NK-92 treated with Interleukin-12 subunit alpha and Interleukin-12 subunit beta, amount 100 ng/mL, for 24 hours (cell line): ENCODE results near the gene ROBO2.

ENCODE experiments used
- DNase-seq: peaks from one replicate; lab custom pipeline; 2025; lab: John Stamatoyannopoulos, UW

Gene ROBO2

DNA sequence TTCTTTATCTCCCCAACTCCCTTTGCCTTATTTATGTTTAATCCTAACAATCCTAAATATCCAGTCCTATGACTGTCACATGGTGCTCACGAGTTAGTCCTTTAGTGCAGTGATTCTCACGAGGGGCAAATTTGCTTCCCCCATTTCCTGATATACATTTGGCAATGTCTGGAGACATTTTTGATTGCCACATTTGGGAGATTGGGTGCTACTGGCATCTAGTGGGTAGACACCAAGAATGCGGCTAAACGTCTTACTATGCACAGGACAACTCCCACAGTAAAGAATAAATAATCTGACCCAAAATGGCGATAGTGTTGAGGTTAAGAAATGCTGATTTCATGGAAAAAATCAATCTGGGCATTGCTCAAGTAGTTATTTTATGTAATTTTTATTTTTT, 466.5 kb downstream of the ROBO2 start:
- no peak for DNase-seq

DNA sequence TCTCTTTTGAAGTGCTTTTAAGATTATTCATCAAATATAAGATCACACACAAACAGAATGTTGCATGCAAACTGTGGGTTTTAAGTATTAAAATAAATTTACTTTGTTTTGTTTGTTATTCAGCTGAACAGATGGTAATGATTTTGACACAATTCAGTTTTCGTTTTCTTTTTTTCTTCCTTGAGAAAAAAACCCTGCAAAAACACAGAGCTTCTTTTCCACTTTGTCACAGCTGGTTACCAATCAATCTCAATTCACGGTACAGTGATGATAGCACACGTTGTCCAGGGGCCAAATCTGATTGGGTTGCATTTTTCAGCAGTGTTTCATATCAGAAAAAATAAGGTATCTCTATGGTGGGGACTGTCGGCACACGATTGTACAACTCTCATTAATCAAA, 473.6 kb downstream of the ROBO2 start:
- no peak for DNase-seq

DNA sequence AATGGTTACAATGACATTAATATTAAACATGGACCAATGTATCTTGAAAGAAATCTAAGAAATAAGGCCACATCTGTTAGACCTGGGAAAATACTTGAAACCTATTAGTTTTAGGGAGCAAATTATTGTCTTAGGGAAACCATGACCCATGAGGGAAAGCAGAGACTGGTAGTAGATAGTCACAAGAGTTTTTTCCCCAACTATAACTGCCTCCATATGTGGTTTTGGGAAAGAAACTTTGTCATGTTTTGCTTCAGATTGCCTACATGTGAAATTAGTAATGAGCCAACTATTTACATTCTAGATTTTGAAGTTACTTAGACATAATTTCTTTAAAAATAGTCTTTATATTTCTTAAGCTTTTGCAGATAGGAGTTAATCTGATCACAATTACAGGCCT, 474.9 kb downstream of the ROBO2 start:
- DNase-seq = no peak

DNA sequence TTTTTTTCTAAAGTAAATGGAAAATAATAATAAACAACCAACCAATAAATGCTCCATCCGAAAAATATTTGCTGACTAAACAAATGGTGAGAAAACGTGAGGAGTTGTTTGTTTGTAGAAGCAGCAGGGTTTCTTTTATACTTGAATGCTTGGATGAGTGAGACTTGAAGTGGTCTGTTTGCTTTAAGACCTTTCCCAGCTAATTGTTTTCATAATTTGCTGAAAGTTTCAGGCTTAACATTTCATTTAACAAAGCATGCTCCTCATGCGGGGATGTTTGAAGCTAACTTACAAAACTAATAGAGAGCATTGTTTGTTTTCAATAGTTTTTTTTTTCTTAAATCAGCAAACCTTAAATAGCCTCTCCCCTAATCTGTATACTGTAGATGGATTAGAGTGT, 484.6 kb downstream of the ROBO2 start:
- DNase-seq = no peak

DNA sequence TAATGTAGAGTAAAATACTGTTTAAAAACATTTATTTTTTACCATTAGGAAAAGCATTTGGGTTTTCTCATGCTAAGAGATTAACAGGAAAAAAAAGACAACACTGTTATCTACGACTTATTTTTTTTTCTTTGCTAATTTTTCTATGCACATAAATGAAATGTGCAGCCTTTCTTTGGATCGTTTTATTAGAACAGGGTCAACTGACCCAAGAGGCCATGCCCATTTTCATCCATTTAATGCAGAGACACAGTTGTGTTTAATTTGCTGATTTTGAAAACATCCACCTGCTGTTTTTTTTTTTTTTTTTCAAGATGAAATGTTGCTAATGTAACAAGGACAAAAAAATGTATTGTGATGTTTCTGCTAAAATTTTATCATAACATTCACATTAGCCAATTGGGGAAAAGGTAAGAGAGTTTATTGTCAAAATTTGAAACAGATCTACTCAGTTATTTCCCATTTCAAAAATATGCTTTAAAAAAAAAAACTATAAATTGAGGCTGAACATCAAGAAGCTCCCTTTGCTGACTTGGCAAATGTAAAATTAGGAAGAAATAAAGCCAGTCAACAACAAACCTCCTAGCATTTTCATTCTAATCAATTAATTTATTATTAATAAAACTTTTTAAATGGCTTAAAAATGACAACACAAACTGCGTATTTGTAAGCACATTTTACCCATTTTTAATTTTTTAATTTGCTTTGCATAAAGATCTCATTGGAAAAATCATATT, 485.2 kb downstream of the ROBO2 start:
- DNase-seq = no peak

DNA sequence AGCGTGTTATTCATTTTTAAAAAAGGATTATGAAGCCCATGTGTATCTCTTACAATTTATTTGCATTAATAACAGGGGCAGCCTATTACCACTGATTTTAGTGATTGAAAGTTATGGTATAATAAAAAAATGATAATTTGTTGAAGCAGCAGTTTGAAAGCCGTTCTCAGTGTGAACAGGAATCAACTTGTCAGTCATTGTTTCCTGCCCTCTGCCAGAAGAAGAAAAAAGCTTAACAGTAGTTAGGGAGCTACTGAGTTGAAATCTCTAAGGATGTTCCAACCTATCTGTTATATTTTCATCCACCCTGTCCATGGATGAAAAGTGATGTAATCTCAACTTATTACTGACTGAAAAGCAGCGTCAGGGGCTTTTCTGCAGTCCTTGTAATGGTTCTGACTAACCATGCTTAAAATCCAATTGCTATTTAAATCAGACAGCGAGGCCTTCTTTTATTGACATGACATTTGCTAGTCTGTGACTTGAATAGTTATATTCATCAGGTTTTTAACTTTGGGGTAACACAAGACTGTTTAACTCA, 486.7 kb downstream of the ROBO2 start:
- no peak for DNase-seq

DNA sequence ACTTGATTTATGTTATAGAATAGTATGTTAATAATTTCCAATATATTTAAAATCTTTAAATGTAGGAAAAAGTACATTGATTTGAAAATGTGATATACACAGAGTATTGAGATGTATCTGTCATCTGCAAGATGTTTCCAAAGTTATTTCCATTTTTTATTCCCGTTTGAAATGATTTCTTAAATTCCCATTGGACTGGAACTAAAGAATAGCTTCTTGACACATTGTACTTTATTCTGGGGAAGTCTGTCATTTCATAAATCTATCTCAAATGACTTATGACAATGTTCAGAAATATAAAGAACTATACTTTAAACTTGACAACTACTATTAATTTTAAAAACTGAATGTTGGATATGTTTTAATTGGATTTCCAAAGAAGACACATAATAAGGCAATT, 489.6 kb downstream of the ROBO2 start:
- no peak for DNase-seq

DNA sequence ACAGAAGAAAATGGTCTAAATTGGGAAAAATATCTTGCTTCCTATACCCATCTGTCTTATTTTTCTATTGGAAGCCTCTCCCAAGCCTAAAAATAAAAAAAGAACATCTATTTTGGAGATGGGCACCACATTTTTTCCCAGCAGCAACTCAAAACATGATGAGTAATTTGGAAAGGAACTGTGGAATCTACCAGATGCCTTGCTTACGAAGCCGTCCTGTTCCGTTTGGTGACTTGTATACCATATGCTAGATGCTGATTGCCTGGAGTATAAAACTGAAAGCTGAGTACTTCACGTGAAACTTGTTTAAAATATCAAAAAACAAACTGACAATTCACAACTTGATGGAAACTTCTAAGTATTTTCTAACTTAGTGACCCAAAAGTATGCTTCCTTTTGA, 491.0 kb downstream of the ROBO2 start:
- no peak for DNase-seq

DNA sequence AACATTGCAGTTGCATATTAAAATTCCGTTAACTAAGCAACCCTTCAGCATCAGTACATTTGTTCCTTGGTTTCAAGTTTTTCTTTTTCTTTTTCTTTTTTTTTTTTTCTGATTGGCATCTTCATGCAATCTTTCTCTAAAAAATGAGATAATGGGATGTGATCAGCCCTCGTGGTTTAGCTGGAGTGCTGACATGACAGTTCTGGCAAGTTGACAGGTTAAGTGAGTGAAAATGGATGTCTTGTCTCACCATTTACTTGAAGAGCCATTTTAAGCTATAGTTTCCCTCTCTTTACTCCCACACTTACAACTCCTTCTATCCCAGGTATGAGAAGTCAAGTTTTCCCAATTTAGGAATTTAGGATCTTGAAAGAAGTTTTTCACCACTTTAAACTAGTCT, 495.2 kb downstream of the ROBO2 start:
- DNase-seq = no peak

DNA sequence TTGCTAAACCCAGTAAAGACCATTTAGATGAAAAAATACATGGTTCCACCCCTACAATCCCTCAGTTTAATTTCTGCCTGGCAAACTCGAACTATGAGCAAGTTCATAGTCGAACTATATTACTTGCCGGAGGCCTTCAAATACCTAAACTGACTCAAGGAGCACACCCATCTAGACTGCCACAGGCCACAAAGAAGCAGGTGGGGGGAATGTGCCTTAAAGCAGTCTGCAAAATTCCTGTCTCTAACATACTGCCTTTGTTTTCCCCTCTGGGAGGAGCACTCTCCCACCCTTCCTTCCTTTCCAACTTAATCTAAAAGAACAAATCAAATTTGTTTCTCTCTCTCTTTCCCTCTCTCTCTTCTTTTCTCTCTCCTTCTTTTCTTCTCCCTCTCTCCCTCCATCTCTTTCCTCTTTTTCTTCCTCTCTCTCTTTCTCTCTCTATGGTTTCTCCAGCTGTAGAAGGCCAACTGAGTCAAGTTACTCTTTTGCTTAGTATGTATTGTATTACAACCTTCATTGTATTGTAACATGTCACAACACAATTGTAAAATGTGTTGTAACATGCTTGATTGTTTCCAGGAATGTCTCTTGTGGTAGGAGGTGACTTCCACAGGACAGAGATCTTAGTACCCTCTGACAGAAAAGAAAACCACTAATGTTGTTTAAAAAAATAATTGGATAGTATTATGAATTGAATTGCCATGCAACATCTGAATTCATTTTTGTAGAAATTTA, 496.3 kb downstream of the ROBO2 start:
- DNase-seq = no peak

DNA sequence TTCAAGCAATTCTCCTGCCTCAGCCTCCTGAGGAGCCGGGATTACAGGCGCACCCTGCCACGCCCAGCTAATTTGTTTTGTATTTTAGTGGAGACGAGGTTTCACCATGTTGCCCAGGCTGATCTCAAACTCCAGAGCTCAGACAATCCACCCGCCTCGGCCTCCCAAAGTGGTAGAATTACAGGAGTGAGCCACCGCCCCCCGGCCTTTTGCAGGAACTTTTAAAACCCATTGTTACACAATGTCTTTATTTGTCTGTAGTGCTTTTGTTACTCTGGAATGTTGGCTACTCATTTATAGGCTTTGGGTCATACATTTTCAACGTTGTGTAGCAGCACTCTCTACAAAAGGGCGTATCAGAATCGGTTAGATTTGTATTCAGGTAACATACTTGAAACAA, 499.1 kb downstream of the ROBO2 start:
- DNase-seq = no peak

DNA sequence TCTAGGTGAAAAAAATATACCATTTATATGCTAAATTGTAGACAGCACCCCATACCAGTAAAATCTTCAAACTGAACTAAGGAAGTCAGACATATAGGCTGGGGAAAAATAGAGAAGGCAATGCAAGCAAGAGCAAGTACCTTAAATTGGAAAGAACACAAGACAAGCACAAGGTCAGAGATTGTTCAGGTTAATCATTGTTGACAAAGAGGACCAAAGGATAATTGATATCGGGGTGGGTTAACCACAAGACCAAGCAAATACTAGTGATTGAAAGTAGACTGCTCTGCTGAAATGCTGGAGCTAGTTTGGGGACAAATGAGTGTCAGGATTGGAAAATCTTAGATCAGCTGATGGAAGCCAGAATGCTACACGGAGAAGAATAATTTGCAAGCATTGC, 499.8 kb downstream of the ROBO2 start:
- no peak for DNase-seq

DNA sequence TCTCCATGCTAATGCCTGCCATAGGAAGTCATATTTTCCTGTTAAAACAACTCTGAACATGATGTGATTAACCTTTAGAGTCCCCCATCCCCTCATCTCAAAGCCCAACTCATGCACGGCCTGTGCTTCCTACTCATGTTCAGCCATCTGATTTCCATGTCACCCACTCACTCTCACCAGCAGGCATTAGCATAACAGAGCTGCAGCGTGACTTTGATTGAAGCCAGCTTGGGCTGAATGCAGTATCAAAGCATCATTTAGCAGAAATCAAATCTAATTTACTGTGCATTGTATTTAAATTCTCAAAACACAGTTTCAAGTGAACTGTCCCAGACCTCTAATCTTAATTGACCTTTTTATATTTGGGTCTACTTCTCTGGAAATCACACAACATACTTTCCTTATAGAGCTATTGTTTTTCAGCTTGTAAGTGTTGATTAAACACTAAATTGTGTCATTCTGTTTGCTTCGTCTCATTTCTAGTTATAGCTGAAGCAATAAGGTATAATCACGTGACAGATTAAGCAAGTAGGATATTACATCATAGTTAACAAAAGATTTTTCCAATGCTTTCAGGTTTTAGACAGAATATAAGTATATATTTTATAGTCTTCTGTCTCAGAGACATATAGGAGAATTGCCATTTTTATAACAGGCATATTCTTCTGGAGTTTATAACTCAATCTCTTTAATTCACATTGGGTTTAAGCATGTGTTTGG, 501.5 kb downstream of the ROBO2 start:
- no peak for DNase-seq

DNA sequence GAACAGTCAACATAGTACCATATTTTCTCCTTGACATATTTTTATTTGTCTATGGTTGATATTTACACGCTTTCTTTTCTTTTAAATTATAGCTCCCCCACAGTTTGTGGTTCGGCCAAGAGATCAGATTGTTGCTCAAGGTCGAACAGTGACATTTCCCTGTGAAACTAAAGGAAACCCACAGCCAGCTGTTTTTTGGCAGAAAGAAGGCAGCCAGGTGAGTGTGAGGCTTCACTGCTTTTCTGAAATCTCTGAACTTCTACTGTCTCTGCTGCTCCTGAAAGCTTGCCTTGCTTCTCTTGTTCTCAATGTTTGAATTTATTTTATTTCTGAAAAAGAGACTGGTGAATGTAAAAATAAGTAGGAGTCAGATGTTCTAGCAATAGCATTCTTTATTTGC, 506.3 kb downstream of the ROBO2 start:
- no peak for DNase-seq

DNA sequence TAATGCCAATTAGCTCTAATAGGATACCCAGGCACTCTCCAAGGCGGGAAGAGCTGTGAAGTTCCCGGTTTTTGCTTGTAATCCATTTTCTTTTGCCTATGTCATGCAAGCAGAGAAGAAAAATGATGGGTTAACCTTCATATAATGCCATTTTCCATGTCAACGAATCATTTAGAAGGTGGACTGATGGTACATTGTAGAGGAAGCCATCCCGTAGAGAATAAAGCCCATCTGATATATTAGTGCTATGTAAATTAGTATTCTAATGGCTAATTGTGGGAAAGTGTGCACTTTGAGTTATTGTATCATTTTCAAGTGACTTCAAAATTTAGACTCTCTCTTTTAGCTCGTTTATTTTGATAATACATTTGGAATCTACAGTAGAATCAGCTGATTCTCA, 509.1 kb downstream of the ROBO2 start:
- DNase-seq = no peak

DNA sequence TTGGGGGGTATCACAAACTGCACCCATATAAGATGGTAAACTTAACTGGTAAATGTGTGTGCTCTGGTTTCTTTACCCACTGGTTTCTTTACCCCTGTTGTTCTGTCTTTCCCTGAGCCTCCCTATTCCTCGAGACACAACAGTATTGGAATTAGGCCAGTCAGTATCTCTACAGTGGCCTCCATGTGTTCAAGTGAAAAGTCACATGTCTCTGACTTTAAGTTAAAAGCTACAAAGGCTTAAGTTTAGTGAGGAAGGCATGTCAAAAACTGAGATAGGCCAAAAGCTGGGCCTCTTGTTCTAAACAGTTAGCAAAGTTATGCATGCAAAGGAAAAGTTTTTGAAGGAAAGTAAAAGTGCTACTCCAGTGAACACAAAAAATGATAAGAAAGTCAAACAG, 513.3 kb downstream of the ROBO2 start:
- no peak for DNase-seq

DNA sequence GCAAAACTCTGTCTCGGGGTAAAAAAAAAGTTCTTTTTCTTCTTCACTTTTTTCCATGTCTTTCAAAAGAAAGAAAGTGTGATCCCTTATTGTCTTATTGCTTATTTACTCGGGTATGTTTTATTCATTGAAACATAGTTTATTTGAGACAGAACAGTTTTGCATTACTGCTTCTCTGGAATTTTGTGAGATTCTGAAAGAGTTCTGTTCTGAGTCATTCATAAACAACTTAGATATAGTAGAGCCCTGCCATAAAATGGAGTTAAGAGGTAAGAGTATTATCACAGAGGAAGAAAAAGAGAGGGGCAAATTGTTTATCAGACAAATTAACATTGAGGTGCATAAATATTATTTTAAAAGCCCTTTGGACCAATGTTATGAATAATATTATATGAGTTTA, 522.2 kb downstream of the ROBO2 start:
- DNase-seq = no peak

DNA sequence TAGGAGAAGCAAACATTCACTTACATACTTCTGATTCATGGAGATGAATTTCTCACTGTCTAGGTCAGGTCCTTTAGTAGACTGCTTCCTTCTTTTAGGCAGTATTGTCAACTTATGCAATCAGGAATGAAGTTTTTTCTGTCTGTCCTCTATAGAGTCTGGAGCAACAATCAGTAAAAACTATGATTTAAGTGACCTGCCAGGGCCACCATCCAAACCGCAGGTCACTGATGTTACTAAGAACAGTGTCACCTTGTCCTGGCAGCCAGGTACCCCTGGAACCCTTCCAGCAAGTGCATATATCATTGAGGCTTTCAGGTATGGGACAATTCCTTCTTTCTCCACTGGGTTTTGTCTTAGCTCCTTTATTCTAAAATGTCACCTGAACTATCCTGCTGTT, 523.1 kb downstream of the ROBO2 start:
- no peak for DNase-seq

DNA sequence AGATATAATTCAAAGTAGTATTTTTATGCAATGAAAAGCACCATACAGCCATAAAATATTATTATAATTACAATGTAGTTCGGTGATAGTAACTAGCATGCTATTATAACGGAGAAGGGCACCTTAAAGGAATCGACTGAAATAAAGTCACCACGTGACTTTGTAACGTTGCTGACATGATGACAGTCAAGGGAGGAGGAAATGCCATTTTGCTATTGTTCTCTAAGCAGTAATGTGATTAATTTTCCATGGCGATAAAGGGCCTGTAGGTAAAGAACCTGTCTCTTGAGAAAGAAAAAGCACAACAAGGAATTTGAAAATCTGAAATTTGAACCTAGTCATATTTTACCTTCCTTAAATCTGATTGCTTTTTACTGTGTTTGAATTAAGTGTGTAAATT, 526.2 kb downstream of the ROBO2 start:
- no peak for DNase-seq

DNA sequence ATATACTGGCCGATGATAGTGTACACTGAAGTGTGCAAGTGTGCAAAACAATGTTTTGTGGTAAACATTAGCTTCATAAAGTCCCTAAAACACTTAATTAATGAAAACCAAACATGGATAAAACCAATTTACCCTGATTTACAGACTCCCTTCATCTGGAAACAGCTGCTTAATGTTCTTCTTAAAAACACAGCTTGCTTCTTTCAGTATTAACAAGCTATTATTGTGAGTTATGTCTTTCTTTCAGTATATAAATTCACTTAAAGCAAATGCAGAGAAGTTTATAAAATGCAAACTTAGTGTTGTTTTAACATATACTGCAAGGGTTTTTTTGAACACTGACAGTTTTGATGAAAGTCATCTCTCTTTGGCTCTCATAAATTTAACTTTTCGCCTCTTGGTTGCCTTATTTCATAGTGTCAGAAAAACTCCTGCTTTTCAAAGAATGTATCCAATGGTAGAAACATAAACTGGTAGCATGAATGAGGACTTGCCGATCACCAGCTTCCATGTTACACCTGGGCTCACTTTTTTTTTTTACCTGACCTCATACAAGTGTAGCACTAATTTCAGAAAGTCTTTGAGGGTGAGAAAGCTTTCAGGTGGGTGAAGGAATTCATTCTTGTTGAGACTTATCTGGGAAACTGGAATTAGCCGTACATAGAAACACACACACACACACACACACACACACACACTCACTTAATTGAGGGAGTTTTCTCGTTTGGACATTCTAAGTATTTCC, 532.2 kb downstream of the ROBO2 start:
- DNase-seq = no peak

DNA sequence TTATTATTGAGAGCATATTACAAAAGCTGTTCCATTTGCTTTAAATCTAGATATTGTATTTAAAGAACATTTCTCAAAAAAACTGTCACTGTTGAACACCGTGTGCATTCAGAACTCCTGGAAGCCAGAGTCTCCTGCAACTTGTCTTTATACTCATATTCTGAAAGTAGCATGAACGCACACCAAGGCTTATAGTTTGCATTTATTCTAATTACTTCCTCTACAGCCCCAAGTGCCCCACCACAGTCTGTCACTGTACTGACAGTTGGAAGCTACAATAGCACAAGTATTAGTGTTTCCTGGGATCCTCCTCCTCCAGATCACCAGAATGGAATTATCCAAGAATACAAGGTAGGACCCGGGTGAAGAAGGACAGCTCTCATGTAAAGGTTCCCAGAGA, 537.4 kb downstream of the ROBO2 start:
- no peak for DNase-seq

DNA sequence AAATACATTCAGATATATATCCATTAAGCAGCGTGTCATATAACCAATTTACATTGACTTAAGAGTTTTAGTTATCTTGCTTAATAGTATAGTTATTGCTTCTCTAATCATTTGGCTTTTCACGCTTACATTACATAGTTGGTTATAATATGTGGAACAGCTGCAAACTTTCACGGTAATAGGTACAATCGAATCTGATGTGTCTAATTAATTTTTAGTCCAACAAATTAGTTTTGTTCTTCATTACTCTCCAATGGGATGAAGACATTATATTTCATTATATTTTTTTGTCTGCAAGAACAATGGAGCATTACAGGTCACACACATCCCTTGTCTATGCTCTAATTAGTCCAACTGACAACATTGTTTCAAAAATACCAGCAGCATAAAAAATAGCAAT, 546.3 kb downstream of the ROBO2 start:
- DNase-seq = no peak
